K562 (cell line): Measurements from ENCODE around the gene LTBP4. TPM values are rescaled to one million over a fixed set of nuclear protein-coding genes. Genes with fewer than 3 reads are reported as not detected.
"Not testable (repeated sequence)": the region's sequence is repeated elsewhere in the genome, so short reads cannot be mapped to it uniquely, and the experiment has no call there.

Source experiments
- ATAC-seq: fragments of 200-7000 bp; cut with Tn5 transposase; 3 replicates; pipeline ENCODE4 v1.9.1; 2020; ENCODE audit warnings: moderate library complexity
- BruUV-seq: library from RNA; stranded (reverse); fragments of 400-500 nt; replicated peaks from 2 replicates; lab custom pipeline; 2021; lab: Mats Ljungman, UMichigan
- CTCF ChIA-PET: fragments of 300-600 bp; formaldehyde crosslinking; extraction: SDS; loops from one replicate; lab custom pipeline; 2021; ENCODE audit warnings: low intra/inter-chr PET ratio; lab: Yijun Ruan, JAX
- POLR2A ChIA-PET: fragments of 300-600, 350-650 bp; sonication (Branson Sonifier 250); formaldehyde crosslinking; extraction: SDS; loops from one replicate; lab custom pipeline; 2021; ENCODE audit warnings: antibody characterized with exemption, inconsistent platforms; lab: Yijun Ruan, JAX
- DNase-seq, 4 experiments: peaks; one replicate each; pipeline versions ENCODE4 v3.0.0 to v3.0.0-alpha.2; 2011 to 2018; ENCODE audit warnings: low spot score in 3 of 4, mixed read lengths in 3 of 4; ENCODE audit errors: extremely low read depth in 1 of 4
- FAIRE-seq: peaks from 2 replicates; lab custom pipeline; 2011; peaks lifted over from hg19 to GRCh38; lab: Jason Lieb, UNC
- H2AFZ ChIP-seq: 2 replicates; pipeline ENCODE4 v1.6.0; 2011; ENCODE audit warnings: low read depth, low read length, control low read depth, inconsistent platforms
- H3K27ac ChIP-seq: fragments of 200-600 bp; 3 replicates; pipeline ENCODE4 v1.8.0; 2011; ENCODE audit warnings: low read depth, mild to moderate bottlenecking, control low read depth, inconsistent platforms, low read length, moderate library complexity, mixed read lengths; ENCODE audit errors: extremely low read depth
- H3K27me3 ChIP-seq, 2 experiments: fragments of 300-600 bp in 1 of 2; 2 replicates in 1 of 2; 3 replicates in 1 of 2; pipeline versions ENCODE4 v1.6.0 to v1.8.0; 2011; ENCODE audit warnings: inconsistent platforms in 2 of 2, low read length in 2 of 2, mild to moderate bottlenecking in 1 of 2, mixed read lengths in 1 of 2, moderate library complexity in 1 of 2; ENCODE audit not compliant: control insufficient read depth in 2 of 2, insufficient read depth in 2 of 2
- H3K36me3 ChIP-seq: fragments of 300-600 bp; 3 replicates; pipeline ENCODE4 v1.8.0; 2011; ENCODE audit warnings: mild to moderate bottlenecking, low read length, inconsistent platforms; ENCODE audit not compliant: control insufficient read depth, insufficient read depth
- H3K4me1 ChIP-seq, 2 experiments: fragments of 200-600 bp in 1 of 2; replicated peaks in 1 of 2; 2 replicates in 1 of 2; 3 replicates in 1 of 2; pipeline versions ENCODE4 v1.5.1 to v1.8.0; 2011; ENCODE audit warnings: inconsistent platforms in 2 of 2, low read length in 2 of 2, mild to moderate bottlenecking in 1 of 2, mixed read lengths in 1 of 2, moderate library complexity in 1 of 2; ENCODE audit not compliant: control insufficient read depth in 2 of 2, insufficient read depth in 2 of 2
- H3K4me2 ChIP-seq: 2 replicates; pipeline ENCODE4 v1.6.1; 2011; ENCODE audit warnings: low read length, control low read depth, inconsistent platforms, mixed read lengths; ENCODE audit not compliant: insufficient read depth
- H3K4me3 ChIP-seq: fragments of 200-600 bp; sonication (generic), shearing (Covaris generic); 2 replicates; pipeline ENCODE4 v1.5.1; 2016; ENCODE audit warnings: control low read depth, inconsistent platforms
- H3K79me2 ChIP-seq: fragments of 200-600 bp; 3 replicates; pipeline ENCODE4 v1.8.0; 2011; ENCODE audit warnings: low read length, inconsistent platforms; ENCODE audit not compliant: control insufficient read depth, insufficient read depth
- H3K9ac ChIP-seq, 2 experiments: 2 replicates each; pipeline versions ENCODE4 v1.6.0 to v1.6.1; 2011; ENCODE audit warnings: low read depth in 2 of 2, low read length in 2 of 2, control low read depth in 1 of 2, inconsistent platforms in 1 of 2, mild to moderate bottlenecking in 1 of 2, mixed read lengths in 1 of 2; ENCODE audit not compliant: insufficient read depth in 1 of 2
- H3K9me1 ChIP-seq: one replicate; pipeline ENCODE4 v1.6.0; 2011; ENCODE audit warnings: inconsistent platforms, mild to moderate bottlenecking, low read length, moderate library complexity; ENCODE audit not compliant: control insufficient read depth, insufficient read depth
- H3K9me3 ChIP-seq: replicated peaks from 2 replicates; pipeline ENCODE4 v1.5.1; 2011; ENCODE audit warnings: low read depth, low read length, inconsistent platforms; ENCODE audit not compliant: control insufficient read depth, insufficient read depth
- H4K20me1 ChIP-seq: replicated peaks from 2 replicates; pipeline ENCODE4 v1.6.1; 2011; ENCODE audit warnings: low read length, inconsistent platforms, mixed read lengths; ENCODE audit not compliant: control insufficient read depth, insufficient read depth
- ARHGAP35 ChIP-seq: fragments of 450-650 bp; IDR thresholded peaks from 2 replicates; pipeline ENCODE4 v1.6.1; 2018; ENCODE audit not compliant: partially characterized antibody
- ARID1B ChIP-seq: fragments of 450-650 bp; IDR thresholded peaks from 2 replicates; pipeline ENCODE4 v1.6.1; 2016; ENCODE audit warnings: antibody characterized with exemption, mild to moderate bottlenecking, inconsistent platforms
- BCOR ChIP-seq: fragments of 450-650 bp; IDR thresholded peaks from 2 replicates; pipeline ENCODE4 v1.6.1; 2016
- DPF2 ChIP-seq: fragments of 450-650 bp; IDR thresholded peaks from 2 replicates; pipeline ENCODE4 v1.6.1; 2016
- FOXK2 ChIP-seq, 2 experiments: fragments of 450-650 bp; IDR thresholded peaks in 1 of 2; conservative IDR thresholded peaks in 1 of 2; 2 replicates each; pipeline ENCODE4 v1.6.1; 2016; ENCODE audit warnings: low read depth in 2 of 2, mild to moderate bottlenecking in 1 of 2
- LEF1 ChIP-seq: fragments of 450-650 bp; IDR thresholded peaks from 2 replicates; pipeline ENCODE4 v1.6.1; 2016; ENCODE audit warnings: mild to moderate bottlenecking
- NBN ChIP-seq: fragments of 450-650 bp; IDR thresholded peaks from 2 replicates; pipeline ENCODE4 v1.6.1; 2016; ENCODE audit warnings: low read depth, mild to moderate bottlenecking
- NFE2 ChIP-seq: IDR thresholded peaks from 2 replicates; pipeline ENCODE4 v1.6.1; 2014; ENCODE audit warnings: antibody characterized with exemption, low read depth
- SMARCA4 ChIP-seq: fragments of 450-650 bp; IDR thresholded peaks from 2 replicates; pipeline ENCODE4 v1.6.1; 2016
- WGBS: fragments of 100-300 bp; shearing (Covaris generic); methylation state at CpG from one replicate; pipeline ENCODE4 v1.1.6; 2016; ENCODE audit warnings: low coverage, mixed read lengths; ENCODE audit not compliant: insufficient coverage; ENCODE audit errors: missing lambda C conversion rate; 5-methylcytosine and 5-hydroxymethylcytosine counted together
- in situ Hi-C: fragments of 300-500 bp; cut with MboI; formaldehyde crosslinking; loops from 4 replicates; pipeline ENCODE4 v1.15.0; 2018; ENCODE audit warnings: inconsistent platforms, mixed read lengths
- intact Hi-C: fragments of 100-400 bp; cut with micrococcal nuclease; formaldehyde crosslinking; loops from 2 replicates; pipeline ENCODE4 v1.14.2; 2022
- polyA plus RNA-seq, 8 experiments: library from polyadenylated mRNA; depleted of rRNA in 4 of 8; stranded (reverse) in 5 of 8; unstranded in 3 of 8; fragments of >200 nt; fragmentation: Nextera tagmentation in 2 of 8; fragmentation: Illumina TruSeq in 1 of 8; extraction: Ambion mirVana in 2 of 8; extraction: Trizol in 1 of 8; gene quantifications; 2 replicates each; pipeline versions ENCODE4 v1.2.1 to v1.2.3, GENCODE V29; 2011 to 2014; ENCODE audit warnings: inconsistent platforms in 1 of 8, missing spikeins in 1 of 8
- total RNA-seq, 7 experiments: library from RNA; depleted of rRNA in 6 of 7; stranded (reverse); fragments of >200 nt in 6 of 7; fragmentation: Illumina TruSeq in 2 of 7; extraction: Trizol in 2 of 7; gene quantifications; 2 replicates each; pipeline versions ENCODE4 v1.2.1 to v1.2.3, GENCODE V29; 2011 to 2021; ENCODE audit warnings: low replicate concordance in 1 of 7
- TF ChIP-seq, protein P1 (sequence below): fragments of 450-650 bp; IDR thresholded peaks from 2 replicates; pipeline ENCODE4 v1.6.1; 2016; ENCODE audit warnings: borderline replicate concordance
- TF ChIP-seq, protein P2 (sequence below): IDR thresholded peaks from 2 replicates; pipeline ENCODE4 v1.6.1; 2016; ENCODE audit warnings: missing genetic modification characterization, missing compliant biosample characterization
- TF ChIP-seq, protein P3 (sequence below): sonication (generic); formaldehyde crosslinking; IDR thresholded peaks from 2 replicates; pipeline ENCODE4 v1.8.1; 2023; ENCODE audit warnings: mild to moderate bottlenecking, missing genetic modification reagents

The LTBP4 gene
- total and polyA plus RNA-seq, 9 of the 15 experiments (the other 6 are each of a cell fraction or from before 2014, with no cell fraction given) = 0.35 to 160 (median 31.6) TPM

DNA sequence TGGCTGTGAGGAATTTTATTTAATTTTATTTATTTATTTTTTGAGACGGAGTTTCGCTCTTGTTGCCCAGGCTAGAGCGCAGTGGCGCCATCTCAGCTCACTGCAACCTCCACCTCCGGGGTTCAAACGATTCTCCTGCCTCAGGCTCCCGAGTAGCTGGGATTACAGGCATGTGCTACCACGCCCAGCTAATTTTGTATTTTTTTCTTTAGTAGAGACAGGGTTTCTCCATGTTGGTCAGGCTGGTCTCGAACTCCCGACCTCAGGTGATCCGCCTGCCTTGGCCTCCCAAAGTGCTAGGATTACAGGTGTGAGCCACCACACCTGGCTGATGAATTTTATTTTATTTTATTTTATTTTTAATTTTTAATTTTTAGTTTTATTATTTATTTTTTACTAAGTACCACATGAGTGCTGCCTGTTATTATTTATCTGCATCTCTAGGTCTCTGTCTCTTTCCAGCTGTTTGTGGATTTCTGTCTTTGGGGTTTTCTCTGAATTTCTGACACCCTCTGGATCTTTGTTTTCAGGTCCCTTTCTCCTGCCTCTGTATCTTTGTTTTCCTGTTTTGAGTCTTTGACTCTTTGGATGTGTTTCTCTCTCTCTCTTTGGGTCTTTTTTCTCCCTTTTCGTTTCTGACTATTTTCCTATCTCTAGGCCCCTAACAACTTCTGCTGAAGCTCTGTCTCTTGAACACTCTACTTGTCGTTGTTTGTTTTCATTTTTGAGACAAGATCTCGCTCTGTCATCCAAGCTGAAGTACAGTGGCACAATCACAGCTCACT, 23.4 kb downstream of the LTBP4 start:
- H3K9me3 ChIP-seq, DNase-seq, H4K20me1 ChIP-seq, H3K9me1 ChIP-seq, in situ Hi-C loops, intact Hi-C loops, H3K9ac ChIP-seq, H3K79me2 ChIP-seq, BruUV-seq, H3K4me3 ChIP-seq, H2AFZ ChIP-seq, H3K27me3 ChIP-seq, ATAC-seq: not testable (repeated sequence)
- ChIA-PET CTCF (interaction anchor here (0.5 kb wide), 1 partner anchor 638 kb away, joined by 4 read pairs; no protein-coding TSS in a partner anchor), POLR2A (interaction anchor here (0.8 to 2.6 kb wide), 5 partner anchors 10 to 160 kb away, joined by 3 to 7 read pairs (median 5); no protein-coding TSS in a partner anchor)
- H3K27ac ChIP-seq = peak overlapping the region; percentile 43; the same call in 2 of the 3 replicates
- FAIRE-seq = peak; percentile 42
- H3K4me2 ChIP-seq = 0 out of 2 replicates have a peak overlapping the region, but pooled peaks have one; percentile 72
- WGBS = 55% methylated on average over 14 of the region's 14 CpGs
- peak; percentile 28; the same call in 1 of the 2 replicates for TF ChIP-seq BCOR
- TF ChIP-seq, protein P1, sequence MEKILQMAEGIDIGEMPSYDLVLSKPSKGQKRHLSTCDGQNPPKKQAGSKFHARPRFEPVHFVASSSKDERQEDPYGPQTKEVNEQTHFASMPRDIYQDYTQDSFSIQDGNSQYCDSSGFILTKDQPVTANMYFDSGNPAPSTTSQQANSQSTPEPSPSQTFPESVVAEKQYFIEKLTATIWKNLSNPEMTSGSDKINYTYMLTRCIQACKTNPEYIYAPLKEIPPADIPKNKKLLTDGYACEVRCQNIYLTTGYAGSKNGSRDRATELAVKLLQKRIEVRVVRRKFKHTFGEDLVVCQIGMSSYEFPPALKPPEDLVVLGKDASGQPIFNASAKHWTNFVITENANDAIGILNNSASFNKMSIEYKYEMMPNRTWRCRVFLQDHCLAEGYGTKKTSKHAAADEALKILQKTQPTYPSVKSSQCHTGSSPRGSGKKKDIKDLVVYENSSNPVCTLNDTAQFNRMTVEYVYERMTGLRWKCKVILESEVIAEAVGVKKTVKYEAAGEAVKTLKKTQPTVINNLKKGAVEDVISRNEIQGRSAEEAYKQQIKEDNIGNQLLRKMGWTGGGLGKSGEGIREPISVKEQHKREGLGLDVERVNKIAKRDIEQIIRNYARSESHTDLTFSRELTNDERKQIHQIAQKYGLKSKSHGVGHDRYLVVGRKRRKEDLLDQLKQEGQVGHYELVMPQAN = peak; percentile 32; the same call in 1 of the 2 replicates
- TF ChIP-seq SMARCA4 = 0 out of 2 replicates have a peak, but pooled peaks have one; percentile 27
- TF ChIP-seq, protein P2, sequence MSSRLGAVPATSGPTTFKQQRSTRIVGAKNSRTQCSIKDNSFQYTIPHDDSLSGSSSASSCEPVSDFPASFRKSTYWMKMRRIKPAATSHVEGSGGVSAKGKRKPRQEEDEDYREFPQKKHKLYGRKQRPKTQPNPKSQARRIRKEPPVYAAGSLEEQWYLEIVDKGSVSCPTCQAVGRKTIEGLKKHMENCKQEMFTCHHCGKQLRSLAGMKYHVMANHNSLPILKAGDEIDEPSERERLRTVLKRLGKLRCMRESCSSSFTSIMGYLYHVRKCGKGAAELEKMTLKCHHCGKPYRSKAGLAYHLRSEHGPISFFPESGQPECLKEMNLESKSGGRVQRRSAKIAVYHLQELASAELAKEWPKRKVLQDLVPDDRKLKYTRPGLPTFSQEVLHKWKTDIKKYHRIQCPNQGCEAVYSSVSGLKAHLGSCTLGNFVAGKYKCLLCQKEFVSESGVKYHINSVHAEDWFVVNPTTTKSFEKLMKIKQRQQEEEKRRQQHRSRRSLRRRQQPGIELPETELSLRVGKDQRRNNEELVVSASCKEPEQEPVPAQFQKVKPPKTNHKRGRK (tag) = peak; percentile 76
- TF ChIP-seq ARHGAP35 = peak; percentile 75
- peak; percentile 17; the same call in 1 of the 2 replicates for TF ChIP-seq LEF1
- TF ChIP-seq DPF2 = peak; percentile 15; the same call in 1 of the 2 replicates
- peak; percentile 66; the same call in 1 of the 2 replicates for TF ChIP-seq NFE2
- peak; percentile 37 for TF ChIP-seq ARID1B
- TF ChIP-seq NBN = 0 out of 2 replicates have a peak, but pooled peaks have one; percentile 20
- TF ChIP-seq FOXK2 (conservative IDR thresholded peaks at IDR 0.05 in 1 of 2, IDR thresholded peaks at IDR 0.05 in 1 of 2; ENCODE audit: low read depth in 2 of 2) = peak in 1 of 2 experiments; percentile 27; a peak in 2 of 4 replicates
- TF ChIP-seq, protein P3, sequence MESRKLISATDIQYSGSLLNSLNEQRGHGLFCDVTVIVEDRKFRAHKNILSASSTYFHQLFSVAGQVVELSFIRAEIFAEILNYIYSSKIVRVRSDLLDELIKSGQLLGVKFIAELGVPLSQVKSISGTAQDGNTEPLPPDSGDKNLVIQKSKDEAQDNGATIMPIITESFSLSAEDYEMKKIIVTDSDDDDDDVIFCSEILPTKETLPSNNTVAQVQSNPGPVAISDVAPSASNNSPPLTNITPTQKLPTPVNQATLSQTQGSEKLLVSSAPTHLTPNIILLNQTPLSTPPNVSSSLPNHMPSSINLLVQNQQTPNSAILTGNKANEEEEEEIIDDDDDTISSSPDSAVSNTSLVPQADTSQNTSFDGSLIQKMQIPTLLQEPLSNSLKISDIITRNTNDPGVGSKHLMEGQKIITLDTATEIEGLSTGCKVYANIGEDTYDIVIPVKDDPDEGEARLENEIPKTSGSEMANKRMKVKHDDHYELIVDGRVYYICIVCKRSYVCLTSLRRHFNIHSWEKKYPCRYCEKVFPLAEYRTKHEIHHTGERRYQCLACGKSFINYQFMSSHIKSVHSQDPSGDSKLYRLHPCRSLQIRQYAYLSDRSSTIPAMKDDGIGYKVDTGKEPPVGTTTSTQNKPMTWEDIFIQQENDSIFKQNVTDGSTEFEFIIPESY = peak; percentile 38; the same call in 1 of the 2 replicates
- peaks cover 67% of the 10 kb centered on the region; the same call in 2 of the 3 replicates for H3K36me3 ChIP-seq
- peaks cover 31 to 56% of the 10 kb centered on the region in 2 experiments for H3K4me1 ChIP-seq
